Fibroblast of pulmonary artery (primary cell): ENCODE results near the gene TMEM252.

ENCODE experiments used
- DNase-seq: peaks from one replicate; pipeline ENCODE4 v3.0.0-alpha.2; 2010; ENCODE audit warnings: low read depth
- H3K4me3 ChIP-seq: replicated peaks from 2 replicates; pipeline ENCODE4 v1.5.1; 2011; ENCODE audit warnings: low read depth, mild to moderate bottlenecking, control low read depth, low read length, moderate library complexity
- CTCF ChIP-seq: IDR thresholded peaks from 2 replicates; pipeline ENCODE4 v1.5.1; 2011; ENCODE audit warnings: mild to moderate bottlenecking, control low read depth, low read length, inconsistent platforms; ENCODE audit errors: missing control alignments

The TMEM252 gene

GRCh38 chr9:68552700-68553476, 12.2 kb upstream of the TMEM252 start:
- no peak overlapping the region for H3K4me3 ChIP-seq
- no peak for TF ChIP-seq CTCF
- DNase-seq, result peak; percentile 16

- TF ChIP-seq CTCF, result no peak
- no peak for DNase-seq
- H3K4me3 ChIP-seq, result no peak overlapping the region
These were observed 10.5 kb upstream of the TMEM252 start for GRCh38 chr9:68551191-68551590.

- TF ChIP-seq CTCF, result no peak
- H3K4me3 ChIP-seq, result no peak overlapping the region
- no peak for DNase-seq
These were observed 7.6 kb upstream of the TMEM252 start for GRCh38 chr9:68548241-68548640.

- TF ChIP-seq CTCF, result no peak
- no peak for DNase-seq
- no peak overlapping the region for H3K4me3 ChIP-seq
These were observed 6.7 kb upstream of the TMEM252 start for GRCh38 chr9:68547417-68547816.

- H3K4me3 ChIP-seq, result no peak overlapping the region
- DNase-seq, result no peak
- TF ChIP-seq CTCF, result no peak
These were observed 6.1 kb upstream of the TMEM252 start for GRCh38 chr9:68546596-68547390.

GRCh38 chr9:68545033-68545705, 4.5 kb upstream of the TMEM252 start:
- no peak for DNase-seq
- no peak for TF ChIP-seq CTCF
- H3K4me3 ChIP-seq, result no peak overlapping the region
